Measurements from ENCODE around the gene PRR5L.

PRR5L gene

DNA sequence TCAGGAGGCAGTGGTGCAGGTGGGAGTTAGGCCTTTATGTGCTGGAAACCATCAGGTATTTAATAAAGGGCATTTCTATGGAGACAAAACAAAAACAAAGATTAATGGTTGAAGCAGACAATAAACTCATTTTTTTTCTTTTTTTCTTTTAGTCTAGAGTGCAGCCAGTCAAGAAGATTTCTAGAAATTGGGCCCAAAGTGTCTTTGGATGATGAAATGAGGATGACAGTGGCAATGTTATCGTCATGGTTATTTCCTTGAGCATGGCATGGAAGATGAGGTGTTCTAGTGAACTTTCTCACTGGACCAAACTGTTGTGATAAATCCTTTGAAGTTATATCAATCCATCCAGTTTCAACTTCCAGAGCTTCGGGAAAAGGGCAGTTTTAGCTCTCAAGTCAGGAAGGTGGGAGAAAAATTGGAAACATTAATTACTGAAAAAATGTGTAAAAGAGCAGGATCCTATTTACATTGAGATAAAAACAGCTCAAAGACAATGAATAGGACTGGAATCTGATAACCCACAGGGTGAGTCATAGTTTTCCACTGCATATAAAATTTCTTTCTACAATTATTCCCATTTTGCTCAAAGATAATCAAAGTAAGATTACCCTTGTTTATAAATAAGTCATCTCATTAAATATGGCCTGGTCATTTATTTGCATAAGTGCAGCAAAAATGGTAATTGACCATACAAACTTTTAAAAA lies 33.0 kb downstream of the PRR5L start:
- no peak overlapping the region for H3K4me3 ChIP-seq (ENCODE audit: low read depth, low read length)
- no peak overlapping the region for H3K27ac ChIP-seq (ENCODE audit: low read depth, low read length)

DNA sequence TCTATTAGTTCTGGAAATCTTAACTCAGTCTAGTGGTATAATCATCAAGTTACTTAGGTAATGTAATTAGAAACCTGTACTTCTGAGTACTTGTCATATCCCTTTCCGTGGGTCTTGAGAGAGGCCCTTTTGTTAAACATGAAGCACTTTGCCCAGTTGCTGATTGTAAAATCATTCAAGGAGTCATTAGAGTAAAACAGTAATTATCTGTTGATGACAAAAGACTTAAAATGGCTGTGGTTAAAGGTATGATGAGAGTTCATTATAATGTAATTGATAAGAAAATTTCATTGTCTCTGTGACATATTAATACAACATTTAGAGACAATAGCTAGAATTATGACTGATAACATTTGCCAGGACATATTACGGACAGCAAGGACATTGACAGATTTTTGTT lies 34.3 kb downstream of the PRR5L start:
- H3K27me3 ChIP-seq (ENCODE audit: control insufficient read depth, insufficient read depth, low read length) = no peaks in the 10 kb centered on the region
- H3K27ac ChIP-seq (ENCODE audit: low read depth, low read length) = no peak overlapping the region
- no peaks in the 10 kb centered on the region for H3K9me3 ChIP-seq (ENCODE audit: control insufficient read depth, insufficient read depth, low read length)
- H3K9ac ChIP-seq (ENCODE audit: low read depth, low read length) = no peak overlapping the region
- no peak overlapping the region for H3K4me3 ChIP-seq (ENCODE audit: low read depth, low read length)
- H3K36me3 ChIP-seq (ENCODE audit: control insufficient read depth, insufficient read depth, low read length) = no peaks in the 10 kb centered on the region
- peaks cover 14% of the 10 kb centered on the region for H3K4me1 ChIP-seq (ENCODE audit: control insufficient read depth, insufficient read depth, low read length)

More for the DNA sequence above, 33.0 kb downstream of the PRR5L start:
- Histone ChIP-seq H3K36me3 (ENCODE audit: control insufficient read depth, insufficient read depth, low read length) (no peaks in the 10 kb centered on the region), H3K9ac (ENCODE audit: low read depth, low read length) (no peak overlapping the region), H3K27me3 (ENCODE audit: control insufficient read depth, insufficient read depth, low read length) (no peaks in the 10 kb centered on the region), H3K4me1 (ENCODE audit: control insufficient read depth, insufficient read depth, low read length) (peaks cover 14% of the 10 kb centered on the region), H3K9me3 (ENCODE audit: control insufficient read depth, insufficient read depth, low read length) (no peaks in the 10 kb centered on the region)

DNA sequence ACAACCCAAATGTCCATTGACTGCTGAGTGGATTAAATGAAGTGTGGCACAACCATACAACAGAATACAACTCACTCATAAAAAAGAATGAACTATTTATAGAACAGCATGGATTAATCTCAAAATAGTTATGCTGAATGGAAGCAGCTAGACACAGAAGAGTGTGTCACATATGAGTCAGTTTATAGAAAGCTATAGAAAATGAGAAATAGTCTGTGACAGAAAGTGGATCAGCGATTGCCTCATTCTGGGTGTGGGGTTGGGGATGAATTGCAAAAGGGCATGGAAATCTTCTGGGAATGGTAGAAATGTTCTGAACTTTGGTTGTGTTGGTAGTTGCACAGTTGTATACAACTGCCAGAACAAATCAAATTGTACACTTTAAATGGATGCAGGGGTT lies 37.4 kb downstream of the PRR5L start:
- Histone ChIP-seq H3K4me3 (ENCODE audit: low read depth, low read length) (no peak overlapping the region), H3K27ac (ENCODE audit: low read depth, low read length) (no peak overlapping the region), H3K27me3 (ENCODE audit: control insufficient read depth, insufficient read depth, low read length) (no peaks in the 10 kb centered on the region), H3K9ac (ENCODE audit: low read depth, low read length) (no peak overlapping the region), H3K9me3 (ENCODE audit: control insufficient read depth, insufficient read depth, low read length) (no peaks in the 10 kb centered on the region), H3K4me1 (ENCODE audit: control insufficient read depth, insufficient read depth, low read length) (no peaks in the 10 kb centered on the region), H3K36me3 (ENCODE audit: control insufficient read depth, insufficient read depth, low read length) (no peaks in the 10 kb centered on the region)

DNA sequence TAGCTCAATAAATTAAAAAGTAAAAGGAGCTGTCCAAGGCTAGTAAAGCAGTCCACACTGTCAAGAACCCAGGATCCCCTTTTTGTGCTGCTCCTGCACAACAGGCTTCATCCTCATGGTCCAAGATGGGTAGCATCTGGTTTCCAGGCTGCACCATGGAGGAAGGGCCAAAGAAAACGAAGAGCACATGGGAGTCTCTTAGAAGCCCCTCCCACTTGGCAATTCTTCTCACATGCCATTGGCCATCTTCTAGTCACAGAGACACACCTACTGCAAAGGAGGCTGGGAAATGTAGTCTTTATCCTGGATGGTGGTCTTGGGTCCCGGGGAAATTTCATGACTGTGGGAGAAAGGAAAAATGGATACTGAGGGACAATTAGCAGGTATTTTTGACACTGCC lies 37.8 kb downstream of the PRR5L start:
- Histone ChIP-seq H3K27ac (ENCODE audit: low read depth, low read length) (no peak overlapping the region), H3K9ac (ENCODE audit: low read depth, low read length) (no peak overlapping the region), H3K27me3 (ENCODE audit: control insufficient read depth, insufficient read depth, low read length) (no peaks in the 10 kb centered on the region), H3K4me1 (ENCODE audit: control insufficient read depth, insufficient read depth, low read length) (no peaks in the 10 kb centered on the region), H3K36me3 (ENCODE audit: control insufficient read depth, insufficient read depth, low read length) (no peaks in the 10 kb centered on the region), H3K4me3 (ENCODE audit: low read depth, low read length) (no peak overlapping the region), H3K9me3 (ENCODE audit: control insufficient read depth, insufficient read depth, low read length) (no peaks in the 10 kb centered on the region)

DNA sequence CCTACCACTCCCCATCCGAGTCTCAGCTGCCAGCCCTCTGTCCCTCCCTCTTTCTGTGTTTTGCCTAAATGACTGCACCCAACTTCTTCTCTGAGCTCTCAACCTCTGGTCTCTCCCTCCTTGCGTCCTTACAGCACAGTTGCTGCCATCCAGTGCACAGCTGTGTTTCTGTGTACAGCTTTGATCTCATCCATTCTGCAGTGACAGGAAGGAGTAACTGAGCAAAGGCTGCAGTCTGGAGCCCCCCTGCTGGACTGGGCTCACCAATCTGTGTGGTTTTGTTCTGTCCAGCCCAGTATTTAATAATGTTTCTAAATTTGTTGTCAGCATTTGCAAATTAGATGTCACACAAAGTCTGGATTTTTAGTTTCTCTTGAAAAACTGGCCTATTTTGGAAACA lies 43.8 kb downstream of the PRR5L start:
- no peak overlapping the region for H3K4me3 ChIP-seq (ENCODE audit: low read depth, low read length)
- H3K9me3 ChIP-seq (ENCODE audit: control insufficient read depth, insufficient read depth, low read length) = no peaks in the 10 kb centered on the region
- no peak overlapping the region for H3K9ac ChIP-seq (ENCODE audit: low read depth, low read length)
- H3K27ac ChIP-seq (ENCODE audit: low read depth, low read length) = no peak overlapping the region
- H3K36me3 ChIP-seq (ENCODE audit: control insufficient read depth, insufficient read depth, low read length) = no peaks in the 10 kb centered on the region
- no peaks in the 10 kb centered on the region for H3K27me3 ChIP-seq (ENCODE audit: control insufficient read depth, insufficient read depth, low read length)
- H3K4me1 ChIP-seq (ENCODE audit: control insufficient read depth, insufficient read depth, low read length) = no peaks in the 10 kb centered on the region

DNA sequence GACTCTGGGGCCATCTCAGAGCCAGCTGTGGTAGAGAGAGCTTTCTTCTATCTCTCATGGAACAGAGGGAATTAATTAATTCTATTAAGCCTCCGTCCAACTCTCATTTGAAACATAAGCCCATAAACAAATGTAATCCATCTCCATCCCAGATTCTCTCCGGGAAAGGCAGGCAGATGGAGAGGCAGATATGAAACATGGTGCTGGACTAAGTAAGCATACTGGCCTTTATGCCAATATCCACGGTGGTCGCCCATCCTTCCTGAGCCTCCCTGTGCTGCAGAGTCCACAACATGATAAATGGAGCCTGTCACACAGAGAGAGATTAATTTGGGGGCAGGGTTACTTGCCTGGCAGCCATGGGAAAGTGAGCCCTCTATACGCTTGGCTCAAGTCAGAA lies 44.8 kb downstream of the PRR5L start:
- H3K4me3 ChIP-seq (ENCODE audit: low read depth, low read length) = no peak overlapping the region
- no peaks in the 10 kb centered on the region for H3K9me3 ChIP-seq (ENCODE audit: control insufficient read depth, insufficient read depth, low read length)
- H3K27ac ChIP-seq (ENCODE audit: low read depth, low read length) = no peak overlapping the region
- H3K9ac ChIP-seq (ENCODE audit: low read depth, low read length) = no peak overlapping the region
- no peaks in the 10 kb centered on the region for H3K4me1 ChIP-seq (ENCODE audit: control insufficient read depth, insufficient read depth, low read length)
- no peaks in the 10 kb centered on the region for H3K36me3 ChIP-seq (ENCODE audit: control insufficient read depth, insufficient read depth, low read length)
- H3K27me3 ChIP-seq (ENCODE audit: control insufficient read depth, insufficient read depth, low read length) = no peaks in the 10 kb centered on the region

DNA sequence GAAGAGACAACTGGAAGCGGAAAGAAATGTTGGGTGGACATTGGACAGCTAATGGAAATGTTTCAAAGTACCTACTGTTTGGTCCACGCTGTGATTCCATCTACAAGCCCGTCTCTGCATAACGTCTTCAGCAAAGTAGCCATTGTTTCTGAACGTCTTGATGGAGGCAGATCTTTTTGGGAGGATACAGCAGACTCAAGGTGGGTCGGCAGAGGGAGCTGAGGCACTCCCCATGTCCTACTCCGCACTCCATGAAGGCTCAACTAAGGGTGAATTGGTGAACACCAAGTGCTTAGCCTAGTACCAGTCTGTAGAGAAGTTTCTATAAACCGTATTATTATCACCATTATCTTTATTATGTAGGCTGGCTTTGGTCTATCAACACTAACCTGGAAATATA lies 45.8 kb downstream of the PRR5L start:
- Histone ChIP-seq H3K9ac (ENCODE audit: low read depth, low read length) (no peak overlapping the region), H3K4me3 (ENCODE audit: low read depth, low read length) (no peak overlapping the region), H3K27me3 (ENCODE audit: control insufficient read depth, insufficient read depth, low read length) (no peaks in the 10 kb centered on the region), H3K36me3 (ENCODE audit: control insufficient read depth, insufficient read depth, low read length) (no peaks in the 10 kb centered on the region), H3K27ac (ENCODE audit: low read depth, low read length) (no peak overlapping the region), H3K4me1 (ENCODE audit: control insufficient read depth, insufficient read depth, low read length) (no peaks in the 10 kb centered on the region), H3K9me3 (ENCODE audit: control insufficient read depth, insufficient read depth, low read length) (no peaks in the 10 kb centered on the region)

DNA sequence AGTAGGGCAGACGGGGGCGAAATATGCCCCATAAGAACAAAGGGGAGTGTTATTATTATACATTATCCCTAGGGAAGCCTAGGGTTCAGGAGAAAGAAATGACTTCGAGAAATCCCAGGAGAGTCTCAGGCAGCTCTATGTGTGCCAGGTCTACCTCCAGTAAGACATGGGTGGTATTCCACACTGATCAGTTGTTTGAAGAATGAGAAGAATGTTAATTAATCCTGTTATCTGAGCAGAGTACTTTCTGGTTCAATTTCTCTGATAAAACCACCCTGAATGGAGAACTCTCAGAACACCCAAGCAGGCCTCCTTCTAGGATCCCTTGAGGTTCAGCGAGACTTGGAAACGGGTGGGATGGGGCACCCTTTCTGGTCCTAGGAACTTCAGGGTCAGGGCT lies 46.2 kb downstream of the PRR5L start:
- Histone ChIP-seq H3K4me3 (ENCODE audit: low read depth, low read length) (no peak overlapping the region), H3K27ac (ENCODE audit: low read depth, low read length) (no peak overlapping the region), H3K36me3 (ENCODE audit: control insufficient read depth, insufficient read depth, low read length) (no peaks in the 10 kb centered on the region), H3K9ac (ENCODE audit: low read depth, low read length) (no peak overlapping the region), H3K4me1 (ENCODE audit: control insufficient read depth, insufficient read depth, low read length) (no peaks in the 10 kb centered on the region), H3K27me3 (ENCODE audit: control insufficient read depth, insufficient read depth, low read length) (no peaks in the 10 kb centered on the region), H3K9me3 (ENCODE audit: control insufficient read depth, insufficient read depth, low read length) (no peaks in the 10 kb centered on the region)

DNA sequence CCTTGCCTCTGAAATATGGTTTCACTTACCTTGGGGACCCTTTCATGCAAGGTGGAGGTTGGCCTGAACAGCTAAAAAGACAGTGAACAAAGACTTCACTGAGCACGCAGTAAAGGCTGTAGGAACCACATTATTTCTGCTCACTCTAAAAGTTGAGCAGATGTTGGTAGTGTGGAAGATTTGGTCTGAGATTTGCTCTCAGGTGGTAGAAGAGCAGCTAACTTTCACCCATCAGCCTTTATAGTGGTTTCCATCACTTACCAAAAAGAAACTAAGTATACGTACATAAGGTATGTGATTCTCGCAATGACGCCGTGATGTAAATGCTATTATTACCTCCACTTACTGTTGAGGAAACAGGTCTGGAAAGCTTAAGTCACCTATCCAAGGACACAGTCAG lies 47.3 kb downstream of the PRR5L start:
- Histone ChIP-seq H3K9me3 (ENCODE audit: control insufficient read depth, insufficient read depth, low read length) (no peaks in the 10 kb centered on the region), H3K36me3 (ENCODE audit: control insufficient read depth, insufficient read depth, low read length) (no peaks in the 10 kb centered on the region), H3K4me3 (ENCODE audit: low read depth, low read length) (no peak overlapping the region), H3K9ac (ENCODE audit: low read depth, low read length) (no peak overlapping the region), H3K27ac (ENCODE audit: low read depth, low read length) (no peak overlapping the region), H3K4me1 (ENCODE audit: control insufficient read depth, insufficient read depth, low read length) (no peaks in the 10 kb centered on the region), H3K27me3 (ENCODE audit: control insufficient read depth, insufficient read depth, low read length) (no peaks in the 10 kb centered on the region)

DNA sequence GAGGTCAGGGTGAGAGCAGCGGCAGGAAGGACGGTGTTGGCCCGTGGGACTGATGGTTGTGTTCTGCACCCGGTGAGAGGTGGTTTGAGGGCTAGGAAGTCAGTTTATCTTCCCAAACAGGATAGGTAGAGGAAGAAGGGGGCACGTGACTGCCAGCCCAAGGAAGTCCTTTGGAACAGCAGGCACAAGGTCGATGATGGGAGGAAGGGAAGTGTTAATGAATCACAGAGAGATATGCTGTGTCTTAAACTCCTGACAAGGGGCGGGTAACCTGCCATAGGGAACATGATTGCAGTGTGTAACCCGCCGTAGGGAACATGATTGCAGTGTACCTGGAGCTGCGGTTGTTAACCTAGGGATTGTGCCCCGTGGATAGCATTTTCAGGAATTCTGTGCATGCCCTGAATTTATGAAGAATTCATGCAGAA lies 49.0 kb downstream of the PRR5L start:
- Histone ChIP-seq H3K9ac (ENCODE audit: low read depth, low read length) (no peak overlapping the region), H3K9me3 (ENCODE audit: control insufficient read depth, insufficient read depth, low read length) (no peaks in the 10 kb centered on the region), H3K27ac (ENCODE audit: low read depth, low read length) (no peak overlapping the region), H3K36me3 (ENCODE audit: control insufficient read depth, insufficient read depth, low read length) (no peaks in the 10 kb centered on the region), H3K4me3 (ENCODE audit: low read depth, low read length) (no peak overlapping the region), H3K4me1 (ENCODE audit: control insufficient read depth, insufficient read depth, low read length) (no peaks in the 10 kb centered on the region), H3K27me3 (ENCODE audit: control insufficient read depth, insufficient read depth, low read length) (no peaks in the 10 kb centered on the region)

DNA sequence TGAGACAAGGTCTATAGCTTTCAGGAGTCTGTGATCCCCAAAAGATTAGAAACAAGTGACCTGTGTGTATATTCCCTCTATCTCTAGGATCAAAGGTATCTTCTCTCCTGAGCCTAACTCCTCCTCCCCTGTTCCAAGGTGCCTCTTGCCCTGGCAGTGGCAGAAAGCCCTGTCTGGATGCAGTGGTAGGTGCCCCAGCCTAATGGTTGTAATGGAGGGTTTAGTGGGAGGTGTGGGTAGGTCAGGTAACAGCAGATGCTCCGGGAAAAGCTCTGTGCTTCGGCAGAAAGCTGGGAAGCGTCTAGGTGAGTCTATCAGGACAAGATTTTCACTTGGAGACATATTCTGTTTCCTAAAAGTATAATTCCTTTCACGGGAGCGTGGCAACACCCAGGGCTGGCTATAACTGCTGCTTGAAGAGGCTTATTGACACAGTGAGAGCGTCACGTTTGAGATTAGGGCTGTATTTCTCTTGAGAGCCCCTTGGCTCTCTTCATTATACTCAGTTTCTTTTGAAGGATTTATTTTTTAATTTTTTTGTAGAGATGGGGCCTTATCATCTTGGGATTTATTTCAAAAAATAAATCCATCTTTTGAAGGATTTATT lies 49.5 kb downstream of the PRR5L start:
- no peak overlapping the region for H3K4me3 ChIP-seq (ENCODE audit: low read depth, low read length)
- H3K9me3 ChIP-seq (ENCODE audit: control insufficient read depth, insufficient read depth, low read length) = no peaks in the 10 kb centered on the region
- H3K27me3 ChIP-seq (ENCODE audit: control insufficient read depth, insufficient read depth, low read length) = no peaks in the 10 kb centered on the region
- no peaks in the 10 kb centered on the region for H3K4me1 ChIP-seq (ENCODE audit: control insufficient read depth, insufficient read depth, low read length)
- H3K36me3 ChIP-seq (ENCODE audit: control insufficient read depth, insufficient read depth, low read length) = no peaks in the 10 kb centered on the region
- no peak overlapping the region for H3K27ac ChIP-seq (ENCODE audit: low read depth, low read length)
- no peak overlapping the region for H3K9ac ChIP-seq (ENCODE audit: low read depth, low read length)
